Amniotic epithelial cell (primary cell): ENCODE results near the gene AIPL1.
"Not testable (repeated sequence)": the region's sequence is repeated elsewhere in the genome, so short reads cannot be mapped to it uniquely, and the experiment has no call there.

Experiments
- DNase-seq: peaks from one replicate; pipeline ENCODE4 v3.0.0-alpha.2; 2010; ENCODE audit warnings: low read depth

The AIPL1 gene

DNA sequence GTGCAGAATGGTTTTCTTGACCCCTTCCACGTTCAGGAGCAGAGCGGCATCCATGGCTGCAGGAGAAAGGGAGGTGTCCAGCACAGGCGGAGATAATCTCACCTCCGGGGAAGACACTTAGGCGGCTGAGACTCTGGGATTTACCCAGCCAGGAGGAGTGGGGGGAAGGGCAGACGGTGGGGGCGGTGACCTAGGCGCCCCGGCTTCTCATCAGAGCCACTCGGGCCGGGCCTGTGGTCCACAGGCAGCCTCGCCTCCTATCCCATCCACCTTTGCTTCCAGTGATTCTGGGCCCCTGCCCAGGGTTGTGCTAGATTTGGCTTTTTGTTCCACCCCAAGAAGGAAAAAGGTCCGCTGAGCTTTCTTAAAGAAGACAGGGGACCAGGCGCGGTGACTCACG is at the start of gene AIPL1:
Gene AIPL1 (minus strand): TSS at position 71 of the 400 bp plus-strand sequence. CDS start 17 bp downstream, at position 54.
- no peak for DNase-seq

GRCh38 chr17:6483507-6483906 is 48.6 kb upstream of the AIPL1 start:
- DNase-seq = no peak

- not testable (repeated sequence) for DNase-seq
These were observed 47.9 kb upstream of the AIPL1 start for GRCh38 chr17:6482796-6483195.

DNA sequence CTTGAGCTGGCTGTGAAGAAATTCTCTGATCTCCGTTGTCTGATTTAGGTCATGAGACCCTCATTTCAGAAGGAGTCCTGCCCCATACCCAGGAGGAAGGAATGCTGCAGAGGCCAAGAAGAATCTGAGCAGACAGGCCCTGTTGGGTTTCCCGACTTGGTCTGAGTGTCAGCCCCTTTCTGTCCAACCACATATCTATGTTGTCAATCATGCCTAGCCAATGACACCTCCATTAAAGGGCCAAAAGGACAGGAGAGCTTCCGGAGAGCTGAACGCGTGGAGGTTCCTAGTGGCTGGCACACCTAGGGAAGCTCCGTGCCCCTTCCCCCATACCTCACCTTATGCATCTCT is 47.2 kb upstream of the AIPL1 start:
- no peak for DNase-seq

GRCh38 chr17:6480303-6480675 is 45.4 kb upstream of the AIPL1 start:
- DNase-seq = no peak

DNA sequence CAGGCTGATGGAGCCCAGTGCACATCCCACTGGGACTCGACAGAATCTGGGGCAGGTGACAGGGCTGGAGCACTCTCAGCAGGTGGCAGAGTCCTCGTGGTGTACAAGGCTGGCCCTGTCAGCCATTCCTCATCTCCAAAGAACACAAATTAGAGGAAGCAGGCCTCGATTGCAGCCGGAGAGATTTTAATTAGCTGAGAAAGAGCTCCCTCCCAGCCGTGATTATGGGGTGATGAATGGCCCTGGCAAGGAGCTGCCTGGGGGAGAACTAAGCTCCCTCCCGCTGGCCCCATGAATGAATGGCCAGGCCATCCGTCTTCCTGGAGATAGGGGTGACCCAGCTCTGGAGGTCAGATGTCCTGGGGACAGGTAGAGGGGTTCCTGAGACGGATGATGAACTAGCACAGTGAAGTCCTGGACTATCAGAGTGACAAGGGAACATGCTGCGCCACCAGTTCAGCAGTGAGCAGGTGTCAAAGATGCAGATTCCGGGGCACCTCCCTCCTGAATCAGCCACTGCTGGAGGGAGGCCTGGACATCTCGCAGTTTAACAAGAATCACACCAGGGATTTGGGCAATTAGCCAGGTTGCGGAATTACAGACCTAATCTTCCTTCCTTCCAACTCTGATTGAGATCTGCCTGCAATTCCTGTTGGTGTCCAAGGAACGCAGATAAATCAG is 44.8 kb upstream of the AIPL1 start:
- DNase-seq = peak; percentile 31

DNA sequence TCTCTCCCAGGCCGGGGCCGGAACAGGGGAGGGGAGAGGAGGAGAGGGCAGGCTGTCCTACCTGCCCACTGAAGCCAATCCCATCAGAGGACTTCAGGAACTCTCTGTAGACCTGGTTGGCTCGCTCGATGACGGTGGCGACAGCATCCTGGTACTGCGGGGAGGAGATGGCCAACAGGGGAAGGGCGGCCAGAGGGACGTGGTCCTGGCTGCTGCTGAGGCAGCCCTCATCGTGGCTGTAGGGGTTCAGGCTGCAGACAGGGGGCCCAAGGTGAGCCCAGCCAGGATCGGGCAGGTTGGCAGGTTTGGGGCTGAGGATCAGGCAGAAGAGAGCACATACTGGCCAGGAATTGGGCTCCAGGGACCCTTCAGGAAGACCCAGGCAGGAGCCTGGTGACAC is 43.6 kb upstream of the AIPL1 start:
- DNase-seq = no peak

- DNase-seq = no peak
These were observed 43.0 kb upstream of the AIPL1 start for GRCh38 chr17:6477831-6478383.

- DNase-seq = peak; percentile 24
These were observed 41.9 kb upstream of the AIPL1 start for GRCh38 chr17:6476810-6477179.

DNA sequence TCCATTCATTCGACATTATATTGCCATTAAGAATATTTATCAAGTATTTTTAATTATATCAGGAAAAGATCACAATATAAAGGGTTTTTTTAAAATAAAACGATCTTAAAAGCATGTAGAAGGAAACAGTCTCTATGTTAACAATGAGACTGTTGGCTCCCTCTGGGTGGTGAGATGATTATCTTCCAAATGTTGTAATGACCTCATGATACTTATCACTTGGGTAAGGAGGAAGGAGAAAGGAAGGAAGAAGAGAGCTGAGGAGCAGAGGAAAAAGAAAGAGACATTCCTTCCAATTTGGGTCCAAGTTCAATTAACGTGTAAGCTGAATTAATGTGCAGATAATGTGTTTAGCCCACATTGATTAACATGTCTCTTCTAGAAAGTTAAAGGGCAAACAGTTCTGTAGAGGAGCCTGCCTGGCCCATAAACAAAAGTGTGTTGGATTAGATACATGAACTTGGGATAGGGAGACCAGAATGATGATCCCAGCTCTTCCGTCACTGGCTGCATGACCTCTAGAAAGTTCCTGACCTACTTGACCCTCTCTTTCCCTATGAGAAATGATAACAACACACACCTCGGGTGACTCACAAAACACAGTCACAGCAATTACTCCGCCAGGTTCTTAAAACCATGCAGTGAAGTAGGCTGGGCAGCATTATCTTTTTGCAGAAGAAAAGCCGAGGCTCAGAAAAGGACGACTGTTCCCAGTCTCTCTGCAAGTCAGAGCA is 41.3 kb upstream of the AIPL1 start:
- DNase-seq = peak; percentile 26

DNA sequence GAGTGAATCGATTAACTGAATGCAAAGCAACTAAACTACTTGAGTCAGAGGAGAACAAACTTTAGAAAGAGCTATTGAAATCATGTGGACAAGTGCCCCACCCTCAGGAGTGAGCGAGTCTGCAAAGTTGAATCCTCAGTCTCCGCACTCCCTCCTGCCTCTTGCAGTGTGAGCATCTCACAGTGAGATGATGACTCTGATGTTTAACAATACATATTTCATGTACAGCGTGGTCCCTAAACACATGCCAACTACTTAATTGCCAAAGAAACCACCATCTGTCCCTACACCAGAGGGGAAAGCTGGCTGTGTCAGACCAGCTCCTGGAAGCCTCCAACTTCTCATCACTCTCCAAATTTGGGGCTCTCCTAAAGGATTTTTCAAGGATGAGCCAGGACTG is 40.5 kb upstream of the AIPL1 start:
- DNase-seq = no peak

- peak; percentile 90 for DNase-seq
These were observed 40.0 kb upstream of the AIPL1 start for GRCh38 chr17:6474906-6475305.

DNA sequence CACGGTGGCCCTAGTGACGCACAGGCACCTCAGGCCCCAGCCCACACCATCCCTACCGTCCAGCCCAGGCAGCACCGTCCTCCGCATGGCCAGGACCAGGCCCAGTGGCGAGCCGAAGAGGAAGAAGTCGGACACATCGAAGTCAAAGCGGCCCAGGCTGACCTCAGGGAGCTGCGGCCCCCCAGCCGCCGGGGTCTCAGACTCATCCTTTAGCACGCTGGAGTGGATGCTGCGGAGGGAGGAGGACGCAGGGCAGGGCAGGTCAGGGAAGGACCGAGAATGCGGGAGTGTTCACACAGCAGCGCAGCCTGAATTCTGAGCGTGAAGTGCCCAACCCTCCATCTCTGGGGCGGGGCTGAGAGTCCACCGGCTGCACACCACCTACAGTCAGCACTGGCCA is 39.5 kb upstream of the AIPL1 start:
- no peak for DNase-seq

DNA sequence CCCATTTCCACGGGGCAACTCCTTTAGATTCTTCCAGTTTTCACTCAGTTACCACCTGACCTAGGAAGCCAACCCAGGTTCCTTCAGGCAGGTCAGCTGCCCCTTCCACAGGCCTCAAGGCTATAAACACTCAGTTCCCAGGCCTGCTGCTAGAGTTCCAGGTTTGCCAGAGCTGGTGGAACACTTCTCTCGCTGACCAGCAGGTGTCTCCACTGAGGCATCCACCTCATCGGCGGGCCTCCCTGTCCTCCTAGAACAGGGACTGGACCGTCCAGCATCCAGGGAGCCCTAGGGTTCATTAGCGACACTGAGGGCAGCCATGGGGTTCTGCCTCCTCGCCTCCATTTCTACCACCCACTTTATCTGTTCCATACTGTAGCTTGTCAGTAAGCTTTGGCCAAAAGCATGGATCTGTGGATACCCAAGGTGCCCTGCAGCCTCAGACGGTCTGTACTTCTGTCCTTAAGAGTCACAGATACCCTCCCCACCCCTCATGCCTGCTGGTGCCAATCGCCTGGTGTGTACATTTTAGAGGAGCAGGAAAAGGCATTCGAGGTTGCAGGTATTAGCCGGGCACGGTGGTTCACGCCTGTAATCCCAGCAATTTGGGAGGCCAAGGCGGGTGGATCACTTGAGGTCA is 38.3 kb upstream of the AIPL1 start:
- DNase-seq = peak; percentile 71

DNA sequence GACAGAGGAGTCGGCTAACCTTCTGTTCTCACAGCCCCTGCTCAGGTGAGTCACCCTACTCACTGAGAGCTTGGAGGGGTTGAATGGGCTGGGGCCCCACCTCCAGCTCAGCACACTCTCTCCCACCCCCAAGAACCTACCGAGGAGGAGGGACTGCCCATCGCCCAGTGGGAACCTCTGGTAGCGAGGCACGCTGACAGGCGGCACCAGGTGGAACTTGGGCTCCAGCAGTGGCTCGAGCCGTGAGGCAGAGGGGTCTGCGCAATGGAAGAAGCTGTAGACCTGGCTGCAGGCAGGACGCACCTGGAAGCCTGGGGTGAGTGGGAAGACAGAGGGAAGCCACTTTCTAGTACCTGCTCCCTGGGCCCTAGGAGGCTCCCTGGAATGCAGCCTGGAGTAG is 37.6 kb upstream of the AIPL1 start:
- no peak for DNase-seq

DNA sequence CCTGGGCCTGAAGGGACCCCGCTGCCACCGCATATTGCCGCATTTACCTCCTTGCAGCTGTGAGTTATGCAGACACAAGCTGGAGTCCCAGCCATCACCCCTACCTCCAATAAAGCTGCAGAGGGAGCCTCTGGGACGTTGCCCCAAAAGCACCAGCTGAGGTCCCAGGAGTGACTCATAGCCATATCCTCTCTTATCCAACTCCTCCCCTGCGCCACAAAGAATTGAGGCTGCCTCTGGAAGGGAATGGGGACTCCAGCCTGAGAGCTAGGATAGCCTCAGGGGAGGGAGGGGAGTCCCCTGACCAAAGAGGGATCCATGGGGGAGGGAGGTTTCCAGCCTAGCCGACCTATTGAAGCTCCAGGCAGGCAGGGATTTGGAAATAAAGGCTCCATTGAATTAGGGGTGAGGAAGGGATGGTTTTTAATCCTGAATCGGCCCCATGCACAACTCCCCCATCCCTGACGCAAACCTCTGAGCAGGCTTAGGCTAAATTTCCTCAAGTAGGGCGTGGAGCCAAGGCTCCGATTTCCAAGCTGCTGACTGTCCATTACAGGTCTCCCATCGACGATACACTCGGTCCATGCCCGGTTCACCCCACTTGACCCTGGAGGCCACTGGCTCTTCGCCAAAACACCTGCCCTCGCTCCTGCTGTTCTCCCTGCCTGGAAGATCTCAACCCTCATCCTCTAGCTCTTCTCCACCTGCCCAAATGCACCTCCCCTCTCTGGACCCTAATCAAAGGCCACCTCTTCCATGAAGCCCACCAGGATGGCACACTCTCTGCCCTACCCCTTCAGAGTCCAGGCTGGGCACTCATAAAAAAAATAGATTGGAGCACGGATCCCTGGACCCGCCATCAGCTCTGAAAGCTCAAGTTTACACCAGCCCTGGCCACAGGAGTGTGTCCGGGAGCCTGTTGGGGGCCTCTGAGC is 36.9 kb upstream of the AIPL1 start:
- peak; percentile 55 for DNase-seq

- DNase-seq = no peak
These were observed 36.0 kb upstream of the AIPL1 start for GRCh38 chr17:6470751-6471521.

- no peak for DNase-seq
These were observed 35.3 kb upstream of the AIPL1 start for GRCh38 chr17:6470146-6470718.

DNA sequence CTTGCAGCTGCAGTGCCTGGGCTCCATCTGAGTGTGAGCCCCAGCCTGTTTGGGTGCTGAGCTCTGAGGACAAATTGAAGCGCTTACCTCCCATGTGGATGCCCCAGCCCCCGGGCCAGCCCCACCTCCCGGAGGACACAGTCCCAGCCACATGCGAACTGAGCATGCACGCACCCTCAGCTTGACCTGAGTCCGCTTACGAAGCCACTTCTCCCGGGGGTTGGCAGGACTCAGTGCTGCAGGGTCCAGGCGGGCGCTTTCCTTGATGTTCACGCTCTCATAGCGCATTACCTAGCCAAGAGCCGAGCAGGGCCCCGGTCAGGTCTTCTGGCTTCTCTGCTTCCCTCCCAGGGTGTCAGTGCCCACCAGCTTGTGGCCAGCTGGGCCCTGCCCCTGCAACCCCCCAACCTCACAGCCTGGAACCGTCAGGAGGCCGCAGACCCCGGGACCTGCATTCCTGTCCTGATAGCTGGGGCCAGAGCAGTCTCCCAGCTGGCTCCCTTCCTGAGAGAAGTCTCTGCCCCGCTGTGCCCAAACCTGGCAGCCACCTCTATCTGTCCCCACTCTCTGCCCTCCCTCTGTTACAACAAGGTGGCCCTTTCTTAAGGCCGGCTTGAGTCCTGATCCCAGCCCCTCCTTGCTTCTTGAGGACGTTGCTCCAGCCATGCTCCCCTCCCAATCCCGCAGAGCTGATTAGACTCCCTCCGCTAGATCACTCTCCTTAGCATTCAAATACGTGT is 33.3 kb upstream of the AIPL1 start:
- DNase-seq = no peak

DNA sequence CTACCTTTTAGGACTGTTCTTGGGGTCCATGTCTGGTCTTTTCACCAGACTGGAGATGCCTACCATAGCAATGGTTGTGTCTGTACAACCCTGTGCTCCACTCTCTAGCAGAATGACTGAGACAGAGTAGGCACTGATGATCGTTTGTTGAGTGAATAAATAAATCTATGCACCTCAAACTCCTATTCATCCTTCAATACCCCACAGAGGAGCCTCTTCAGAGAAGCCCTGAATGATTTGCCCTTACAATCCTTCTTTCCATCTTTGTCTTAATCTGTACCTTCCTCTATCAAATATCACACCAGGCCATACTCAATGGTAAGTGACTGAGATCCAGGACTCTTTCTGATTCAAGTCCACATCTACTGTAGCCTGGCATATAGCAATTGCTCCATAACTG is 32.6 kb upstream of the AIPL1 start:
- no peak for DNase-seq
